ENCODE results near the gene PSG4.
"Not testable (repeated sequence)": the region's sequence is repeated elsewhere in the genome, so short reads cannot be mapped to it uniquely, and the experiment has no call there.

DNA sequence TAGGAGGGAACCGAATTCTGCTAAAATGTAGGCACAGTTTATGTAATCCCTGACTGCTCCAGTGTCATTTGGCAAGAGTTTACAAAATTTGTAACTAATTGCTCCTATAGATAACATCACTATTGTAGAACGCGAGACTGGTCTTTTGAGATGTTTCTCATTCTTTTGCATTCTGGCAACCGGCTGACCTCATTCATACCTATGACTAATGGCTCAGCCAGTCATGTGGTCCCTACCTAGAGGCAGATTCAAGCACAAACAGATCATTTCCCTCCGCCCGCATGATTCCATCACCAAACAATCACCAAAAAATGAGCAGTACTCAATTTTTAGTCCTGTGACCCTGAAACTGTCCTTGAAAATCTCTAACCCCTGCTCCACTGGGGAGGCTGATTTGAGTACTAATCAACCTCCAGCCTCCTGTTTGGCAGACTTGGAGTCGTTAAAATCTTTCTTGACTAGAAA is 4.1 kb downstream of the PSG4 start:
- TF ChIP-seq, protein P1, sequence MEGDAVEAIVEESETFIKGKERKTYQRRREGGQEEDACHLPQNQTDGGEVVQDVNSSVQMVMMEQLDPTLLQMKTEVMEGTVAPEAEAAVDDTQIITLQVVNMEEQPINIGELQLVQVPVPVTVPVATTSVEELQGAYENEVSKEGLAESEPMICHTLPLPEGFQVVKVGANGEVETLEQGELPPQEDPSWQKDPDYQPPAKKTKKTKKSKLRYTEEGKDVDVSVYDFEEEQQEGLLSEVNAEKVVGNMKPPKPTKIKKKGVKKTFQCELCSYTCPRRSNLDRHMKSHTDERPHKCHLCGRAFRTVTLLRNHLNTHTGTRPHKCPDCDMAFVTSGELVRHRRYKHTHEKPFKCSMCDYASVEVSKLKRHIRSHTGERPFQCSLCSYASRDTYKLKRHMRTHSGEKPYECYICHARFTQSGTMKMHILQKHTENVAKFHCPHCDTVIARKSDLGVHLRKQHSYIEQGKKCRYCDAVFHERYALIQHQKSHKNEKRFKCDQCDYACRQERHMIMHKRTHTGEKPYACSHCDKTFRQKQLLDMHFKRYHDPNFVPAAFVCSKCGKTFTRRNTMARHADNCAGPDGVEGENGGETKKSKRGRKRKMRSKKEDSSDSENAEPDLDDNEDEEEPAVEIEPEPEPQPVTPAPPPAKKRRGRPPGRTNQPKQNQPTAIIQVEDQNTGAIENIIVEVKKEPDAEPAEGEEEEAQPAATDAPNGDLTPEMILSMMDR (IDR thresholded peaks at IDR 0.05), result not testable (repeated sequence)
- not testable (repeated sequence) for TF ChIP-seq EP300 (IDR thresholded peaks at IDR 0.05); POLR2A (IDR thresholded peaks at IDR 0.05; ENCODE audit: low read depth)

All from esophagus muscularis mucosa (tissue), 4 donors.